NCI-H524 (cell line): ENCODE data around the gene PKD1L1.

Experiments used
- DNase-seq, 2 experiments: peaks; one replicate each; lab custom pipeline; 2025; lab: John Stamatoyannopoulos, UW

Gene PKD1L1

GRCh38 chr7:47792521-47793121 lies 155.6 kb downstream of the PKD1L1 start:
- DNase-seq, result peak; percentile 5 to 30

GRCh38 chr7:47791682-47792081 lies 156.6 kb downstream of the PKD1L1 start:
- no peak for DNase-seq

- DNase-seq, result no peak
Measured at GRCh38 chr7:47788083-47788482, 160.2 kb downstream of the PKD1L1 start.

GRCh38 chr7:47787249-47788069 lies 160.8 kb downstream of the PKD1L1 start:
- no peak for DNase-seq

- no peak for DNase-seq
Measured at GRCh38 chr7:47786557-47787248, 161.6 kb downstream of the PKD1L1 start.

- DNase-seq, result no peak
Measured at GRCh38 chr7:47785923-47786556, 162.2 kb downstream of the PKD1L1 start.

GRCh38 chr7:47783456-47784223 lies 164.6 kb downstream of the PKD1L1 start:
- DNase-seq, result no peak

- no peak for DNase-seq
Measured at GRCh38 chr7:47782792-47783191, 165.5 kb downstream of the PKD1L1 start.

- DNase-seq, result peak in 1 of 2 experiments; percentile 33
Measured at GRCh38 chr7:47782022-47782421, 166.2 kb downstream of the PKD1L1 start.

GRCh38 chr7:47780555-47780954 lies 167.7 kb downstream of the PKD1L1 start:
- no peak for DNase-seq

GRCh38 chr7:47779341-47779771 lies 168.9 kb downstream of the PKD1L1 start:
- peak in 1 of 2 experiments; percentile 58 for DNase-seq

- DNase-seq, result no peak
Measured at GRCh38 chr7:47778153-47778661, 170.1 kb downstream of the PKD1L1 start.

- DNase-seq, result no peak
Measured at GRCh38 chr7:47777531-47778152, 170.6 kb downstream of the PKD1L1 start.

- DNase-seq, result no peak
Measured at GRCh38 chr7:47776335-47776734, 171.9 kb downstream of the PKD1L1 start.

- no peak for DNase-seq
Measured at GRCh38 chr7:47775238-47775637, 173.0 kb downstream of the PKD1L1 start.

GRCh38 chr7:47772492-47772891 lies 175.8 kb downstream of the PKD1L1 start:
- no peak for DNase-seq

GRCh38 chr7:47771990-47772360 lies 176.3 kb downstream of the PKD1L1 start:
- no peak for DNase-seq

- peak in 1 of 2 experiments; percentile 3 for DNase-seq
Measured at GRCh38 chr7:47771336-47771989, 176.8 kb downstream of the PKD1L1 start.

GRCh38 chr7:47766126-47766525 lies 182.1 kb downstream of the PKD1L1 start:
- DNase-seq, result no peak

- no peak for DNase-seq
Measured at GRCh38 chr7:47765373-47765979, 182.8 kb downstream of the PKD1L1 start.
